IMR-90 (cell line): Measurements from ENCODE around the gene RAB23. TPM values are rescaled to one million over a fixed set of nuclear protein-coding genes. Genes with fewer than 3 reads are reported as not detected.
A peak's percentile ranks its signal among the peaks of the same experiment; 100 is the strongest.

Source experiments
- ATAC-seq: fragments of 200-7000 bp; cut with Tn5 transposase; 2 replicates; pipeline ENCODE4 v1.9.1; 2020; ENCODE audit warnings: low read depth, mild to moderate bottlenecking, moderate library complexity
- BruUV-seq: library from RNA; stranded (reverse); fragments of 400-500 nt; replicated peaks from 2 replicates; lab custom pipeline; 2021; lab: Mats Ljungman, UMichigan
- CTCF ChIA-PET: fragments of 300-600 bp; formaldehyde crosslinking; extraction: SDS; loops from one replicate; lab custom pipeline; 2021; ENCODE audit warnings: antibody characterized with exemption; lab: Yijun Ruan, JAX
- POLR2A ChIA-PET: fragments of 300-600 bp; sonication (Branson Sonifier 250); formaldehyde crosslinking; loops from one replicate; lab custom pipeline; 2022; ENCODE audit warnings: antibody characterized with exemption; ENCODE audit not compliant: unreplicated experiment; lab: Charles Lee
- DNase-seq: peaks from one replicate; pipeline ENCODE4 v3.0.0; 2013
- H2AFZ ChIP-seq: replicated peaks from 2 replicates; pipeline ENCODE3; 2013; ENCODE audit warnings: low read length, mild to moderate bottlenecking; ENCODE audit not compliant: poor library complexity
- H2AK5ac ChIP-seq: 2 replicates; pipeline ENCODE4 v1.6.1; 2013; ENCODE audit warnings: low read depth, low read length, inconsistent platforms
- H2AK9ac ChIP-seq: replicated peaks from 2 replicates; pipeline ENCODE3; 2013; ENCODE audit warnings: mild to moderate bottlenecking, low read depth, low read length, moderate library complexity; ENCODE audit not compliant: poor library complexity
- H2BK120ac ChIP-seq: 2 replicates; pipeline ENCODE4 v1.6.1; 2013; ENCODE audit warnings: low read depth, low read length, inconsistent platforms
- H2BK15ac ChIP-seq: 3 replicates; pipeline ENCODE4 v1.6.1; 2013; ENCODE audit warnings: low read depth, low read length, inconsistent platforms
- H2BK20ac ChIP-seq: 2 replicates; pipeline ENCODE4 v1.6.1; 2013; ENCODE audit warnings: low read depth, mild to moderate bottlenecking, inconsistent platforms, low read length, moderate library complexity
- H2BK5ac ChIP-seq: 2 replicates; pipeline ENCODE4 v1.6.1; 2013; ENCODE audit warnings: mild to moderate bottlenecking, low read depth, low read length, inconsistent platforms; ENCODE audit not compliant: poor library complexity, severe bottlenecking
- H3K14ac ChIP-seq: replicated peaks from 2 replicates; pipeline ENCODE4 v1.6.1; 2013; ENCODE audit warnings: low read depth, low read length, inconsistent platforms
- H3K18ac ChIP-seq: 2 replicates; pipeline ENCODE4 v1.6.1; 2013; ENCODE audit warnings: low read depth, low read length, control low read depth
- H3K23ac ChIP-seq: 2 replicates; pipeline ENCODE4 v1.6.1; 2013; ENCODE audit warnings: low read depth, low read length, inconsistent platforms
- H3K27ac ChIP-seq: 2 replicates; pipeline ENCODE4 v1.5.1; 2013; ENCODE audit warnings: mild to moderate bottlenecking, control low read depth, low read length; ENCODE audit not compliant: insufficient read depth
- H3K27me3 ChIP-seq: 2 replicates; pipeline ENCODE4 v1.6.1; 2013; ENCODE audit warnings: low read length; ENCODE audit not compliant: control insufficient read depth, insufficient read depth
- H3K36me3 ChIP-seq: 2 replicates; pipeline ENCODE4 v1.6.1; 2013; ENCODE audit warnings: low read length, mixed read lengths; ENCODE audit not compliant: control insufficient read depth, insufficient read depth
- H3K4ac ChIP-seq: 2 replicates; pipeline ENCODE4 v1.6.1; 2013; ENCODE audit warnings: low read depth, low read length, inconsistent platforms
- H3K4me1 ChIP-seq: 2 replicates; pipeline ENCODE4 v1.6.1; 2013; ENCODE audit warnings: low read length, mixed read lengths; ENCODE audit not compliant: control insufficient read depth, insufficient read depth
- H3K4me2 ChIP-seq: 2 replicates; pipeline ENCODE4 v1.6.1; 2013; ENCODE audit warnings: low read depth, mild to moderate bottlenecking, control low read depth, low read length, moderate library complexity
- H3K4me3 ChIP-seq: 2 replicates; pipeline ENCODE4 v1.5.1; 2013; ENCODE audit warnings: low read depth, mild to moderate bottlenecking, control low read depth, low read length, moderate library complexity; ENCODE audit not compliant: insufficient read depth
- H3K56ac ChIP-seq: 2 replicates; pipeline ENCODE4 v1.6.1; 2013; ENCODE audit warnings: low read length, inconsistent platforms; ENCODE audit not compliant: insufficient read depth; ENCODE audit errors: extremely low read depth
- H3K79me1 ChIP-seq, 2 experiments: 2 replicates each; pipeline ENCODE4 v1.6.1; 2013; ENCODE audit warnings: low read length in 2 of 2, inconsistent platforms in 1 of 2, low read depth in 1 of 2
- H3K9ac ChIP-seq: 2 replicates; pipeline ENCODE4 v1.6.1; 2013; ENCODE audit warnings: low read depth, low read length, control low read depth
- H3K9me1 ChIP-seq: 2 replicates; pipeline ENCODE4 v1.6.1; 2013; ENCODE audit warnings: low read length, inconsistent platforms; ENCODE audit not compliant: insufficient read depth
- H3K9me3 ChIP-seq: 2 replicates; pipeline ENCODE4 v1.6.1; 2013; ENCODE audit warnings: low read length; ENCODE audit not compliant: control insufficient read depth, insufficient read depth
- H4K20me1 ChIP-seq: 2 replicates; pipeline ENCODE4 v1.6.1; 2013; ENCODE audit warnings: low read length, inconsistent platforms; ENCODE audit not compliant: insufficient read depth
- H4K5ac ChIP-seq: 2 replicates; pipeline ENCODE4 v1.6.1; 2013; ENCODE audit warnings: mild to moderate bottlenecking, low read depth, low read length, control low read depth
- H4K8ac ChIP-seq, 2 experiments: 2 replicates each; pipeline ENCODE4 v1.6.1; 2013; ENCODE audit warnings: low read depth in 2 of 2, low read length in 2 of 2, control low read depth in 1 of 2, inconsistent platforms in 1 of 2
- H4K91ac ChIP-seq: 2 replicates; pipeline ENCODE4 v1.6.1; 2013; ENCODE audit warnings: low read depth, low read length, inconsistent platforms; ENCODE audit not compliant: insufficient read depth
- BHLHE40 ChIP-seq: fragments of 150-350 bp; IDR thresholded peaks from 2 replicates; pipeline ENCODE4 v1.6.1; 2016; ENCODE audit warnings: mild to moderate bottlenecking, low read depth, low read length
- CEBPB ChIP-seq: IDR thresholded peaks from 2 replicates; pipeline ENCODE4 v1.6.1; 2012; ENCODE audit warnings: low read depth, low read length, improper control_type of control experiment
- MAZ ChIP-seq: IDR thresholded peaks from 2 replicates; pipeline ENCODE4 v1.6.1; 2012; ENCODE audit warnings: low read depth, mild to moderate bottlenecking, low read length, improper control_type of control experiment, moderate library complexity, borderline replicate concordance
- NFE2L2 ChIP-seq: fragments of 150-350 bp; IDR thresholded peaks from 2 replicates; pipeline ENCODE4 v1.6.1; 2016; ENCODE audit warnings: low read depth, mild to moderate bottlenecking, low read length
- RCOR1 ChIP-seq: IDR thresholded peaks from 2 replicates; pipeline ENCODE4 v1.6.1; 2012; ENCODE audit warnings: mild to moderate bottlenecking, low read length, improper control_type of control experiment; ENCODE audit not compliant: insufficient replicate concordance
- RFX5 ChIP-seq: IDR thresholded peaks from 2 replicates; pipeline ENCODE4 v1.8.0; 2012; ENCODE audit warnings: low read depth, mild to moderate bottlenecking, low read length, moderate library complexity
- dilution Hi-C: fragments of 300-500 bp; cut with HindIII; formaldehyde crosslinking; loops from one replicate; pipeline ENCODE4 v1.14.3; 2018; ENCODE audit warnings: low sequenced_read_pairs; ENCODE audit not compliant: unreplicated experiment
- in situ Hi-C: fragments of 300-500 bp; cut with MboI; formaldehyde crosslinking; loops from 3 replicates; pipeline ENCODE4 v1.14.3; 2019; ENCODE audit warnings: low sequenced_read_pairs, inconsistent platforms, mixed read lengths
- intact Hi-C: fragments of 100-400 bp; cut with micrococcal nuclease; formaldehyde crosslinking; loops from 2 replicates; pipeline ENCODE4 v1.10.0; 2022
- polyA plus RNA-seq, 3 experiments: library from polyadenylated mRNA; depleted of rRNA; stranded (reverse); fragments of >200 nt; gene quantifications; 2 replicates each; pipeline ENCODE4 v1.2.3, GENCODE V29; 2012; ENCODE audit warnings: low replicate concordance in 1 of 3
- total RNA-seq: library from RNA; depleted of rRNA; stranded (reverse); fragments of >200 nt; gene quantifications from 2 replicates; pipeline ENCODE4 v1.2.3, GENCODE V29; 2012

The RAB23 gene
- total and polyA plus RNA-seq, 2 of the 4 experiments (the other 2 are of a cell fraction), result 10.8 to 13.3 TPM

GRCh38 chr6:57193177-57193576 is 28.9 kb downstream of the RAB23 start:
- Histone ChIP-seq H3K9ac (no peak overlapping the region; the same call in 1 of the 2 replicates), H2BK15ac (no peak overlapping the region), H3K9me3 (no peaks in the 10 kb centered on the region), H4K5ac (no peak overlapping the region), H2AFZ (no peak overlapping the region), H2BK120ac (no peak overlapping the region), H2AK5ac (no peak overlapping the region), H3K4me3 (no peak overlapping the region), H3K14ac (no peak overlapping the region), H3K56ac (no peak overlapping the region; the same call in 1 of the 2 replicates), H3K27ac (peak overlapping the region; percentile 26; the same call in 1 of the 2 replicates), H3K36me3 (peaks cover 19% of the 10 kb centered on the region), H4K20me1 (peaks cover 10% of the 10 kb centered on the region; the same call in 1 of the 2 replicates), H2BK20ac (no peak overlapping the region), H3K79me1 (peaks cover 18 to 43% of the 10 kb centered on the region in 2 experiments), H3K23ac (no peak overlapping the region), H3K18ac (no peak overlapping the region), H3K4ac (no peak overlapping the region), H4K91ac (no peak overlapping the region), H3K4me2 (no peak overlapping the region), H2BK5ac (peak overlapping the region; percentile 35), H3K27me3 (no peaks in the 10 kb centered on the region), H4K8ac (no peak overlapping the region), H3K9me1 (no peaks in the 10 kb centered on the region), H2AK9ac (no peak overlapping the region), H3K4me1 (peaks cover 2% of the 10 kb centered on the region; the same call in 1 of the 2 replicates)
- in situ Hi-C loops (no loop called here), intact Hi-C loops (no loop called here), dilution Hi-C loops (no loop called here)
- no TSS peak for BruUV-seq
- POLR2A ChIA-PET, result no interaction called here
- no peak for ATAC-seq
- TF ChIP-seq RCOR1 (no peak), RFX5 (no peak), NFE2L2 (no peak), MAZ (no peak), CEBPB (peak; percentile 18; the same call in 1 of the 2 replicates), BHLHE40 (no peak)
- CTCF ChIA-PET, result no interaction called here
- peak; percentile 31 for DNase-seq
